GM21447 (cell line): Measurements from ENCODE around the gene IKZF3.
"Not testable (repeated sequence)": the region's sequence is repeated elsewhere in the genome, so short reads cannot be mapped to it uniquely, and the experiment has no call there.

Experiments
- ATAC-seq: cut with Tn5 transposase; IDR thresholded peaks from one replicate; pipeline ENCODE4 v1.9.1; 2021; ENCODE audit not compliant: unreplicated experiment

IKZF3 gene

DNA sequence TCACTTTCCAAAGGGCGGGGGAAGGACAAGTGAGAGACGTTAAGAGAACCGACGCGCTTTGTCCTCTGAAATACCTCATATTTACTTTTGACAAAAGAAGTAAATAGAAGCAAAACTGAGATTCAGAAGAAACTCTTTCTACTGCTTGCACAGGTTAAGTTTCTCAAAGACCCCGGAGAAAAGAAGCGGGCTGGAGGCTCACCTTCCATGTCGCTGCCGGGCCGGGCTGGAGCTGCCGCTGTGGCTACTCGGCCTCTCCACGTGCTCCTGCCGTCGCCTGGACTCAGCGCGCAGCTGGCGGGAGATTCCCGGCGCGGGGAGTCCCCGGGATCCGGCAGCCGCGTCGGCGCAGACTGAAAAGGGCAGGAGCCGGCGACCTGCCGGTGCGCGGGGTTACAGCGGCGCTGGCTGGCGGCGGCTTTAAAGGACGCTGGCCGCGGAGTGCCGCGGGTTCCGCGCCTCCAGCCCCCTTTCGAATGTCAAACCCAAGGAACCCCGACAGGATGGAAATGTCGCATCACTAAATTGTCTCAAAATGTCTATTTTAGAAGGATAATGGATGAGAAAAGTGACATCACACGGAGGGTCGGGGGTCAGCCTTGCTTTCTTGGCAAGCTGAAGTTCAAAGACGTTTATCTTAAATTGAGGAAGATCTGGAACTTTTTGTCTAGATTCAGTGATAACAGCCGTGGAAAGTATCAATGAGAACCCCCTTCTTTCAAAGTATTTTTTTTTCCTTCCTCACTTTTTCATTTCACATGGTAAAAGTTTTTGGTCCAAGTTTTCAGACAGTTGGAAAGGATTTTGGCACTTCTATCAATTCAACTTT, at the start of gene IKZF3:
IKZF3 (minus strand) TSS at position 395 of the 829 bp plus-strand sequence; CDS start at position 209, 186 bp downstream.
- ATAC-seq, result no peak

DNA sequence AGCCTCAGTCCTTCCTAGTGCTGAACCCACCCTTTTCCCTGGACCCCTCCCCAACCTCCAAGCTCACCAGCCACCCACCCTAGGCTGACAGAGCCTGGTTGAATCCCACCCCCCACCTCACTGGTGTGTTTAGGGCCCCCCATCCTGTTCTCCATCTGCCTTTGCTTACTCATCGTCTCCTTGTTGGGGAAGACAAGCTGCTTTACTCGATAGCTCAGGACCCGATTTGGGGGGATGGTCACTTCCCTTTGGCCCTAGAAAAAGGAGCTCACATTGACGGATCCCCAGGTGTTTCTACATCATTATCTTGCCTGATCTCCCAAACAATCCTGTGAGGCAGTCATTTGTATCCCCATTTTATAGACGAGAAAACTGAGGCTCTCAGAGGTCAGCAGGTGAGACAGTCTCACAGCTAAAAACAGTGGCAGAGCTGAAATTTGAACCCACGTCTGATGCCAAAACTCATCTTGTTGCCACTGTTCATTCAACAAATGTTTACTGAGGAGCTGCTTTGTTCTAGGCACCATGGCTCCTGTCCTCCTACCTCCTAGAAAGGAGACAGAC, 44.8 kb upstream of the IKZF3 start:
- no peak for ATAC-seq

DNA sequence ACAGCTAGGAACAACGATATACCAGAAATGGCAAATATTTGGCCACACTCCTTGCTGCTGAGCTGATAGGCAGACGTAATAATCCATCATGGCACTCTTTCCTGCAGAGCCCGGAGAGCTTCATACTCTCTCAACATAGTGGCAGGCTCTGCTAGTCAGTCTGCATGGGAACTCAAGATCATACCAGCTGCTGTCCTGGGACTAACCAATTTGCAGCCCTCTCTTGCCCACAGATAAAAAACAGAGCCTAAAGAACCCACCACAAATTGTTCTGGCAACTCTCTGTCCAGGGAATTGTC, 40.8 kb upstream of the IKZF3 start:
- ATAC-seq, result no peak

DNA sequence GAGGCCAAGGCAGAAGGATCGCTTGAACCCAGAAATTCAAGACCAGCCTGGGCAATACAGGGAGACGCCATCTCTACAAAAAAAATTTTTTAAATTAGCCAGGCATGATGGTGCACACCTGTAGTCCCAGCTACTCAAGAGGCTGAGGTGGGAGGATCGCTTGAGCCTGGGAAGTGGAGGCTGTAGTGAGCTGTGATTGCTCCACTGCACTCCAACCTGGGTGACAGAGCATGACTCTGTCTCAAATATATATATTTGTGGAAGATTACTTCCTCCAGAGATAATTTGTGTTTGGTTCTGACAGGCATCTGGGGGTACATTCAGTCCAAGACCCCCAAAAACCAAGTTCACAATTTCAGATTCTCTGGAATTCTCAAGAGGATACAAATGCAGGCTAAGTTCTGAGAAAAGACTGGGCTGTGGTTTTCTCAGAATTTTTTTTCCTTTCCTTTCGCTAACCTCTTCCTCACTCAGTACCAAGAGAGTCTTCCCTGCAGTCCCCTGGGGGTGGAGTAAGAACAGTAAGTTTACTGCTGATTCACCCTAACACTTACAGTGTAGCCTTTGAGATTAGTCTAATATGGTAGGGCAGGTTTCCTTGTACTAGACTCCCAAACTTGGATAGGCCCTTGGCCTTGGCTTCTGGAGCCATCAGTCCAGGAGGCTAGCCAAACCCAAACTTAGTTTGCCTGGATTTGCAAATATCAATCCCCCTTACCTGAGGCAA, 39.2 kb upstream of the IKZF3 start:
- ATAC-seq, result no peak

DNA sequence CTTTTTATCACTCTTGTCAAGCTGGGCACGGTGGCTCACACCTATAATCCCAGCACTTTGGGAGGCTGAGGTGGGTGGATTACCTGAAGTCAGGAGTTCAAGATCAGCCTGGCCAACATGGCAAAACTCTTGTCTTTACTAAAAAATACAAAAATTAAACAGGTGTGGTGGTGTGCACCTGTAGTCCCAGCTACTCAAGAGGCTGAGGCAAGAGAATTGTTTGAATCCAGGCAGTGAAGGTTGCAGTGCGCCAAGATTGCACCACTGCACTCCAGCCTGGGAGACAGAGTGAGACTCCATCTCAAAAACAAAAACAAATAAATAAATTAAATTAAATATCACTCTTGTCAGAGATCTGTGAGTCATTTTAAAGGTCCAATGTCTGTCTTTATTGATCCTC, 37.9 kb upstream of the IKZF3 start:
- not testable (repeated sequence) for ATAC-seq

DNA sequence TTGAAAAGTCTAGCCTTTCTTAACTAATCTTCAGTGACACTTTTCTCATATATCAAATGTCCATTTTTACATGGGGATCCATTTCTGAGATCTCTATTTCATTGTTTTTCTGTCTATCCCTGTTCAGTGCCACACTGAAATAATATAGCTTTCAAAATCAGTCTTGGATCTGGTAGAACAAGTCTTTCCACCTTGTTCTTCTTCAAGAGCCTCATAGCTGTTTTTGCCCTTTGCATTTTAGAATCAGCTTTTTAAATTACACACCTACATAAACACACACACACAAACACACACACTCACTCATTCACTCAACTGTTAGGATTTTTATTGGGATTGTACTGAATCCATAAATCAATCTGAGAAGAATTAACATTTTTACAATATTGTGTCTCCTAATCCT, 35.1 kb upstream of the IKZF3 start:
- ATAC-seq, result no peak

DNA sequence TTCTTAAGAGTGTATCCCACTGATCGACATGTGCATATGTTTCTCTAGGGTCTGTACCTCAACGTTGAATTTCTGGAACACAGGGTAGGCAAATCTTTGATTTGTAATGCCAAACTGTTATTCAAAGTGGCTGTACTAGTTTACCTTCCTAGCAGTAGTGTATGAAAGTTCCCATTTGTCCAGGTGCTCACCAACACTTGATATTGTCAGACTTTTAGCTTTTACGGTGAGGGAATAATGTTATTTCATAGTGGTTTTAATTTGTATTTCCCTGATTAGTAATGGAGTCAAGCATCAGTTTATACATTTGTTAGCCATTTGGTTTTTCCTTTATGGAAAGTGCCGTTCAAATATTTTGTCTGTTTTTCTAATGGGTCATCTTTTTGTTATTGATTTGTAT, 34.0 kb upstream of the IKZF3 start:
- ATAC-seq, result no peak

DNA sequence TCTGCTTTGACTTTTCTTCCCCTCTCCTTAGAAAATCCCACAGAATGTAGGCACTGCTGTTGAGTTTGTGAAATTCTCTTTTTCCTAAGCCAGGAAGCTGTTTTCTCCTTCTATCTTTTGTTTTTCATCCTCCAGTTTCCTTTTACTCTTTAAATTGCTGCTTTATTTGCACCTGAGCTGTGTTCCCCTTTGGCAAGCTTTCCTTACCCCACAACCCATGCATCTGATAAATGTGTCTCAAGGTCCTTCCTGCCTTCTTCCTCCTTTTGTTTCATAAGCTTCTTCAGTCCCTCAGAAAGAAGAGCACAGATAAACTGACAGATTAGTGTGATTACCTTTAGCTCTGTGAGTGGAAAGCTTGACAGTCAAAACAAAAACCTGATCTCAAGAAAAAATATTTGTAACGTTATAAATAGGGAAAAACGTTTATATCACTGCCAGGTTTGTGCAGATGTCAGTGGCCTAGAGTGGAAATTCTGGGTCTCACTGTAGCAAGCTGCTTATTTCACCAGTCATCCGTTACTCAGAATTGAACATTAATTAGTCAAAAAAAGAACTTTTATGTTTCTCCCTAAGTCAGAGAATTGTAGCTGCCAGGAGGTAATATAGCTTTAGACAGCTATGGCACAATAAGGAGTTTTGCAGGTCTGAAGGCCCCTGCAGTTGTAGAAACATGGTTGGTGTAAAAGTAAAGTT, 30.7 kb upstream of the IKZF3 start:
- no peak for ATAC-seq

DNA sequence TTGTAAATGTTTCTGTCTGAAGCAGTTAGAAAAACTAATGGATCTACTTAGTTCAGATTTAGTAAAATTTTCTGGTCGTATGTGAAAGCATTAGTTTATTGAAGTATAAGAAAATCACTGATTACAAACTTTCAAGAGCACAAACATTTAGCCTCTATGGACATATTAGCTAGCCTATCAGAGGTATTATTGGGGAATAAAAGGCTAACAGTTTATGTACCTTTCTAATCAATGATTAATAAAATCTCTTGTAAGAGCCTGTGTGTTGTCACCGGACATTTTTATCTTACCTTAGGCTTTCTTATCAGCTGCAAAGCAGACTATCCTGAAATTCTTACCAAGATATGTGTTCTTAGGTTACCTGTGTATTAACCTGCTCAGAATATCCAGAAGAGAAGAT, 25.1 kb upstream of the IKZF3 start:
- ATAC-seq, result no peak

DNA sequence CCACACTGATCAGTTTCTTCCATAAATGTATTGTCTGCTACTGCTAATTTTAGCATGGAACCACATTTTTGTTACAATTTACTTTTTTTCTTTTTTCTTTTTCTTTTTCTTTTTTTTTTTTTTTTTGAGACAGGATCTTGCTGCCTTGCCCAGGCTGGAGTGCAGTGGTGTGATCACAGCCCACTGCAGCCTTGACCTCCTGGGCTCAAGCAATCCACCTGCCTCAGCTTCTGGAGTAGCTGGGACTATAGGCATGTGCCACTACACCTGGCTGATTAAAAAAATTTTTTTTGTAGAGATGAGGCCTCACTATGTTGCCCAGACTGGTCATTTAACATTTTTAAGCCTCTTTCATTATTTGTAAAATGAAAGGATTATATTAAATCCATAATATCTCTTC, 23.0 kb upstream of the IKZF3 start:
- no peak for ATAC-seq

DNA sequence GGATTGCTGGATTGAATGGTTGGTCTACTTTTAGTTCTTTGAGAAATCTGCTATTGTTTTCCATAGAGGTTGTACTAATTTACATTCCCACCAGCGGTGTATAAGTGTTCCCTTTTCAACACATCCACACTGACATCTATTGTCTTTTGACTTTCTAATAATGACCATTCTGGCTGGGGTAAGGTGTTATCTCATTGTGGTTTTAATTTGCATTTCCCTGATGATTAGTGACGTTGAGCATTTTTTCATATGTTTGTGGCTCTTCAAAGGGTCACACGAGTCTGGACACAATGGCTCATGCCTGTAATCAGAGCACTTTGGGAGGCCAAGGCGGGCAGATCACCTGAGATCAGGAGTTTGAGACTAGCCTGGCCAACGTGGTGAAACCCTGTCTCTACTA, 22.0 kb upstream of the IKZF3 start:
- not testable (repeated sequence) for ATAC-seq

DNA sequence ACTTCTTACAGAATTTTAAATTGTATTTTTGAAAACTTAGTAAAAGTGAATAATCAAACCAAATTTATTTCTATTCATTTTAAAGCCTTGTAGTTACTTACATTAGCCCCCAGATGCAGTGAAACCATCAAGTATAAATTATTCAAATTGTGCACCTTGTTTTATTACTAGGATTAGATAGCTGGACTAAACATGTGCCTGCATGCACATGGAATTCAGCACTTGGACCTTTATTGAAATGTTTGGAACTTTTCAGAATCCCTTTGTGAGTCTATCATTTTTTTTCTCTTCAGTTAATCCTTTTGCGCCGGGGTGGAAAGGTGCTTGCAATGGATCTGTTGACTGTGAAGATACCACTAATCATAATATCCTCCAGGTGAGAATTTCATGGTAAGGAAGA, 8.6 kb upstream of the IKZF3 start:
- no peak for ATAC-seq

DNA sequence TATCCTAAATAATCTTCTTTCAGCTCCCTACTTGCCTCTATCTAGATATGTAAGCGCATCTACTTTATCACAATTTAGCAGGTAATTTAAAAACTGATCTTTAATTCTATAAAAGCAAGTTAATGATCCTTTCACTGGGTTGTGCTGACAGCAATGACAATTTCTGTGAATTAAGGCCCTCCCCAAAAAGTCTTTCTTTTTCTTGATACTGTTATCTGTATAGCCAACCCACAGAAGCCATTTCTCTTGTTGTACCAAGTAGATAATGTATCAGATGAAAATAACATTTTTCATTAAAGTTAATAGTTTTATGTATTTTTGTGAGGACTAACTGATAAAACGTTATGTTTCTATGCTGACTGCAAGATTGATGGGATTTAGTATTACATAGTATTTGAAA, 7.7 kb upstream of the IKZF3 start:
- no peak for ATAC-seq

DNA sequence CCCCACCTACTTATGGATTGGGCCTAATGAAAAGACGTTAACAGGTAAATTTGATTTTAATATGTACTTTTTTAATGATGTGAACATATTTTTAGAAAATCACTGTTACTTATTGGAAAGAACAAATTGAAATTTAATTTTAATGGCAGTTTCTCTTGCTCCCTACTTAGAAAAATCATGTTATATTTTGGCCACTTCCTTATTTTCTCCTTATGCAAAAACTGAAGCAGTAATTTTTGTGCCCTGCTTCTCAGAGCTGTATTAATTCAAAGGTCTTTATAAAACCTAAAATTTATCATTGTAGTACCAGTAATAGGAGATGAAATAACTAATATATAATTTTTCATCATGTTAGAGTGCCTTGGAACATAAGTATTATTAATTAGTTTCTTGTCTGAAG, 6.7 kb upstream of the IKZF3 start:
- ATAC-seq, result no peak

DNA sequence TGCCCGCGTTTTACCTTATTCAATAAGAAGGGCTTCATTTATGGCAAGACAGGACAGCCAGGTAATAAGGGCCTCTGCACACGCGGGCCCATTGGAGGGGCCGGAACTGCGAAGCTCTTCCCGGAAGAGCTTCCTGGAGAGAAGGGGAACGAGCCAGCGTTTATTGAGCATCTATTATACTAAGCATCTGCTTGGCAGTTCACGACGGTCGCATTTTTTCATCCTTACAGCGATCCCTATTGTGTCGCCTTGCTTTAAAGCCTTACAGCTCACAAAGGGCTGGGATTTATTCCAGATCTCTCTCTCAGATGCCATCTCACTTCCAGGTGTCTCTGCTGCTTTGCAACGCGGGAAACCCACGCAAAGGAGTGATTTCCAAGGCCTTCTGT, 4.4 kb upstream of the IKZF3 start:
- no peak for ATAC-seq

DNA sequence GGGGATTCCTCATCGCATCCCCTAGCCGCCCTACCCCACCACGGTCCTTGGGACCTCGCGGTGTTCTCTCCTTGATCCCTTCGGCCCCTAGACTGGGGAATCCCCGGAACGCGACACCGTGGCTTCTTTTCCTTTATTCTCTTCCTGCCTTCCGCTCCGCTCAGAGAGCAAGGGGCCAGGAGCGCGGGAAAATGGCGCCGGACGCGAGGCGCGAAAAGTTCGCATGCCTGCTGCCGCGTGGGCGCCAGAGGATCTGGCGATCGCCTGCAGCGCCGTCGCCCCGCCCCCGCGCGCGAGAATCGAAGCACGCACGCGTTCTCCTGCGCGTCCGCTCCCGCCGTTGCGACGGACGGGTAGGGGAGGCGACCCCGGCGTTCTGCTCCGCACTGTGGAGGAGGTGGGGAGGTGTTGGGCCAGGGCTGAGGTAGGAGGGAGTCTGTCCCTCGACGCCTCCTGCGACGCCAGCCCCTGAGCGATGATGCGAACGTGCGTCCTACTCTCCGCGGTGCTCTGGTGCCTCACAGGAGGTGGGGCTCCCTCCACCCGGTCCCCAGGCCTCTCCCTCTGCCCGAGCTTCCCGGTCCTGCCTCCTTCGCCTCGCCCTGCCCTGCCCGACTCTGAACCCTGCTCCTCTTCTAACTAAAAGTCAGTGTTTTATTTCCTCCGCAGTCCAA, 3.9 kb upstream of the IKZF3 start, which contains the start of gene ZPBP2:
ZPBP2 (plus strand) TSS at position 323 of the 674 bp plus-strand sequence; CDS start at position 476, 153 bp downstream.
- ATAC-seq, result no peak

DNA sequence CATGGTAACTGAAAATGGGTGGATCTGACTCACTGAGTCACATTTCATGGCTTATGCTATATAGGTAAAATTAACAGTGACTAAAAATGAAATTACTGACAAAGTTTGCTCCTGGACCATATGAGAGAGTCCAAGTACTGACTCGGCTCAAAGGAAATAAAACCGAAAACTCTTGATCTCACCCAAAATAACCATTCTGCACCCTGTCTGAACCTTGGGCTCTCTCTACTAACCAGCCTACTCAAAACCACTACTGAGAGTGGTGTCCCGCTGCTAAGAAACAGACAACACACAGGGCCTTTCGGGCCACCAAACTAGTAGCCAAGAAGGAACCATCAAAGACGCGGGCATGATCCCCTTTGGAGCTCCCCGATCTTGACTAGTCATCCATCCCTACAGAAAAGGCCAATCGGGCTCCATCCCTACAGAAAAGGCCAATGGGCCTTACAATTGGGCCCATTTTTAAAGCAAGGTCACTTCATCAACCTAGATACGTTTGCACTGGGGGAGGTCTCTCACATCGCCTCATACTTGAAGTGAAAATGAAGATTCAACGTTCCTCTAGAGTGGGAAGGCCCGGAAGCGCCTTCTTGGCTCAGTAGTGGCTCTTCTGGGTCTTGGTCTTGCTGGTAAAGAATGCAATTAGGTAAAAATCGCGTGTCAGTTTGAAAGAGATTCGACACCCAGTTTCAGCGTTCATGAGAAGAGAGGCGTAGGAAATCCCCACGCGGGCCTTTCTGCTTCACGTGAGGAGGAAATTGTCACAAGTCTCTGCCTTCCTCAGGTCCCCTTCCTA, 3.2 kb upstream of the IKZF3 start:
- peak; percentile 52 for ATAC-seq

DNA sequence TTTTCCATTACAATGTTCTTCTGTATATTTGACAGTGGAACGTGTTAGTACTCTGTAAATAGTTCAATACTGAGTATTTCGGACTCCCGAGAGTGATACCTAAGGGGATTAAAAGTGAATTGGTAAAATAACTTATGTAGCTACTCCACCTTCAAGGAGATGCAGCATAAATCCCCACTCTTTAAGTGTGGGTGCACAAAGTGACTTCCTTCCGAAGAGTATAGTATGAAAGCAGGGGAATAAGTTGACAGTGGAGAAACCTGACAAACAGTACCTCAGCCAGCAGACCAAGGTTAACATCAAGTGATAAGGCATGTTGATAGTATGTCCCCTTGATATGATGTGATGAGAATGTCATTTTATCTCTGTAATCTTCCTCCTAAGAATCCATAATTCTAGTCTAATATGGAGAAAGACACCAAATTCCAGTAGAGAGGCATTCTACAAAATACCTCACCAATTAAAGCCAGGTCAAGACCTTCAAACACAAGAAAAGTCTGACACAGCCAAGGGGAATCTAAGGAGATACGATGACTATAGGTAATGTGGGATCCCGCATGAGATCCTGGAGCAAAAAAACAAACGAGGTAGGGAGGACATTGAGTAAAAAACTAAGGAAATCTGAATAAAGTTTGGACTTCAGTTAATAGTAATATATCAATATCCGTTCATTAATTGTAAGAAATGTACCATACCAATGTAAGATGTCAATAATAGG, 2.1 kb upstream of the IKZF3 start:
- no peak for ATAC-seq

DNA sequence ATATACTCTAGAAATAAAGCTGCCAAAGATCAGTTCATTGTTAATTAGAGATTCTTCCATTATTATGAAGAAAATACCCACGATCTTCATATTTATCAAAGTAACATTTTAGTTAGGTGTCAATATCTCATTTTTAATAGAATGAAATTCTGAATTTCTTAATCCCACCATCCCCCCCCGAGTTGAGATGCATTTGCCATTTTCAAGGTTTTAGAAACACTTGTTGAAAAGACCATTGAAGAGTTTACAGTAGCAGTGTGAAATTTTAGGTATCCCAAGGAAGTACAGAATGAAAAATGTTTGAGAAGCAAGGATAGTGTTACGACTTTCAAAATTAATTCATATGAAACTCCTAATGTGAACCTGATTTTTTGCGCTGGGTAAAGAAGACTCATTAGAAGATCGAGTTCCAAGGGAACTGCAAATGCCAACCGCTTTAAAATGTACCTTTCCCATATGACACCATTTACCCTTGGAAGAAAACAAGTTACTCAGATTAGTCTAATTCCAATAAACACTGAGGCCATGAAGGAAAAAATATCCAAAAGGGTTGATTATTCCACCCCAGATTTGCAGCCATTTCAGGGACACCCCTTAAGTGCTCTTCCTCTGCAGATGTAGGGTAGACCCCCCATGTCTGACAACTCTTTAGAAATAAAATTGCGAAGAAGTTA, 731 bp downstream of the IKZF3 start:
- ATAC-seq, result no peak
